Mammary epithelial cell (primary cell): Measurements from ENCODE around the gene ALKBH7.
A peak's percentile ranks its signal among the peaks of the same experiment; 100 is the strongest.

Source experiments
- CTCF ChIP-seq, 2 donors: IDR thresholded peaks in 1 of 2; conservative IDR thresholded peaks in 1 of 2; 2 replicates each; pipeline ENCODE4 v1.5.1; 2011 to 2012; ENCODE audit warnings: inconsistent platforms in 2 of 2, low read length in 2 of 2, mild to moderate bottlenecking in 2 of 2, control low read depth in 1 of 2, low read depth in 1 of 2; ENCODE audit not compliant: insufficient read depth in 1 of 2; ENCODE audit errors: extremely low read depth in 1 of 2
- EZH2 ChIP-seq: IDR thresholded peaks from 2 replicates; pipeline ENCODE4 v1.6.1; 2012; ENCODE audit warnings: low read length, inconsistent platforms, borderline replicate concordance

- TF ChIP-seq CTCF (conservative IDR thresholded peaks at IDR 0.05 in 1 of 2, IDR thresholded peaks at IDR 0.05 in 1 of 2; ENCODE audit: extremely low read depth in 1 of 2, insufficient read depth in 1 of 2, low read depth in 1 of 2, low read length in 2 of 2) (peak; percentile 60 to 63), EZH2 (no peak)
These were observed 40.0 kb downstream of the ALKBH7 start for GRCh38 chr19:6412447-6413091.
